Natural killer cell (primary cell): ENCODE results near the gene GPR146. TPM values are rescaled to one million over a fixed set of nuclear protein-coding genes. Genes with fewer than 3 reads are reported as not detected.

Experiments used
- ATAC-seq, 3 donors: fragments of 150-1000 bp in 2 of 3; fragments of 200-7000 bp in 1 of 3; cut with Tn5 transposase; 1 replicate in 1 of 3; 2 replicates in 2 of 3; pipeline ENCODE4 v1.10.0; 2021; ENCODE audit warnings: mild to moderate bottlenecking in 2 of 3, moderate library complexity in 2 of 3
- DNase-seq, 2 donors: peaks; one replicate each; pipeline versions ENCODE4 v3.0.0 to v3.0.0-alpha.2; 2013 to 2021; ENCODE audit warnings: mixed read lengths in 1 of 2
- H3K27ac ChIP-seq: one replicate; pipeline ENCODE4 v1.5.1; 2013; ENCODE audit warnings: mild to moderate bottlenecking, low read length
- H3K27me3 ChIP-seq: one replicate; pipeline ENCODE4 v1.6.1; 2013; ENCODE audit warnings: low read length; ENCODE audit not compliant: control insufficient read depth, insufficient read depth
- H3K36me3 ChIP-seq: one replicate; pipeline ENCODE4 v1.6.1; 2013; ENCODE audit warnings: low read length; ENCODE audit not compliant: control insufficient read depth, insufficient read depth
- H3K4me1 ChIP-seq: one replicate; pipeline ENCODE4 v1.6.1; 2013; ENCODE audit warnings: low read length; ENCODE audit not compliant: control insufficient read depth, insufficient read depth
- H3K4me3 ChIP-seq: one replicate; pipeline ENCODE4 v1.5.1; 2013; ENCODE audit warnings: low read length
- H3K9me3 ChIP-seq: one replicate; pipeline ENCODE4 v1.6.1; 2013; ENCODE audit warnings: low read length; ENCODE audit not compliant: control insufficient read depth, insufficient read depth
- H3K27ac Mint-ChIP-seq, 2 donors: one replicate each; pipeline ENCODE4 v1.8.0; 2022; ENCODE audit warnings: mild to moderate bottlenecking in 2 of 2, mixed read lengths in 2 of 2, moderate library complexity in 1 of 2
- H3K27me3 Mint-ChIP-seq, 2 donors: one replicate each; pipeline ENCODE4 v1.8.0; 2022; ENCODE audit warnings: low read depth in 2 of 2, mixed read lengths in 2 of 2
- H3K36me3 Mint-ChIP-seq: one replicate; pipeline ENCODE4 v1.8.0; 2022; ENCODE audit warnings: mixed read lengths
- H3K4me1 Mint-ChIP-seq, 2 donors: one replicate each; pipeline ENCODE4 v1.8.0; 2022; ENCODE audit warnings: mixed read lengths in 2 of 2
- H3K4me3 Mint-ChIP-seq: one replicate; pipeline ENCODE4 v1.8.0; 2022; ENCODE audit warnings: mild to moderate bottlenecking, moderate library complexity, mixed read lengths
- H3K9me3 Mint-ChIP-seq, 2 donors: one replicate each; pipeline ENCODE4 v1.8.0; 2022; ENCODE audit warnings: mixed read lengths in 2 of 2
- CTCF ChIP-seq: fragments of 200-600 bp; IDR thresholded peaks from one replicate; pipeline ENCODE4 v1.8.0; 2022; ENCODE audit warnings: antibody characterized with exemption
- whole genome bisulfite sequencing: methylation state at CpG from one replicate; pipeline ENCODE4 v1.1.7; 2013; ENCODE audit warnings: missing lambda C conversion rate; ENCODE audit not compliant: insufficient coverage; 5-methylcytosine and 5-hydroxymethylcytosine counted together
- intact Hi-C: fragments of 100-400 bp; cut with micrococcal nuclease; formaldehyde crosslinking; loops from one replicate; pipeline ENCODE4 v1.14.2; 2022
- total RNA-seq, 4 donors: library from RNA; stranded (reverse); fragments of 120-200 nt in 1 of 4; gene quantifications; one replicate each; pipeline versions ENCODE4 v1.2.3 to v1.2.4, GENCODE V29; 2013 to 2022

The GPR146 gene
- total RNA-seq, 3 donors from 2014 or later (not counting 1 experiment from before 2014, with no cell fraction given), result 2.3 to 4.5 (median 2.5) TPM

- intact Hi-C loops, result loop anchor here (1.0 kb wide), 1 partner anchor 18 kb away; no protein-coding TSS in a partner anchor
- Mint-ChIP-seq H3K36me3 (no peaks in the 10 kb centered on the region), H3K27me3 (no peaks in the 10 kb centered on the region), H3K4me3 (peak overlapping the region; percentile 81), H3K27ac (peak overlapping the region; percentile 34 to 86), H3K9me3 (no peaks in the 10 kb centered on the region), H3K4me1 (peaks cover 34 to 47% of the 10 kb centered on the region in 2 donors)
- no peak for TF ChIP-seq CTCF
- peak; percentile 42 to 70 for DNase-seq
- Histone ChIP-seq H3K9me3 (no peaks in the 10 kb centered on the region), H3K27ac (peak overlapping the region; percentile 60), H3K4me3 (peak overlapping the region; percentile 30), H3K36me3 (peaks cover 2% of the 10 kb centered on the region), H3K4me1 (peaks cover 69% of the 10 kb centered on the region), H3K27me3 (no peaks in the 10 kb centered on the region)
- peak; percentile 68 to 75 (median 71) for ATAC-seq
- WGBS, result 64% methylated on average over 18 of the region's 18 CpGs
These were observed 15.3 kb upstream of the GPR146 start for GRCh38 chr7:1028775-1029636.

- Mint-ChIP-seq H3K27me3 (no peaks in the 10 kb centered on the region), H3K4me3 (peak overlapping the region; percentile 28), H3K9me3 (no peaks in the 10 kb centered on the region), H3K27ac (peak overlapping the region in 1 of 2 donors; percentile 86), H3K36me3 (no peaks in the 10 kb centered on the region), H3K4me1 (peaks cover 38 to 47% of the 10 kb centered on the region in 2 donors)
- H3K36me3 ChIP-seq, result peaks cover 2% of the 10 kb centered on the region
- DNase-seq (no peak), ATAC-seq (no peak)
- no peak for TF ChIP-seq CTCF
- intact Hi-C loops, result loop anchor here (1.0 kb wide), 1 partner anchor 19 kb away; no protein-coding TSS in a partner anchor
- no peaks in the 10 kb centered on the region for H3K27me3 ChIP-seq
- no peak overlapping the region for H3K4me3 ChIP-seq
- no peaks in the 10 kb centered on the region for H3K9me3 ChIP-seq
- H3K27ac ChIP-seq, result no peak overlapping the region
- WGBS, result 92% methylated on average over 33 of the region's 33 CpGs
- peaks cover 63% of the 10 kb centered on the region for H3K4me1 ChIP-seq
These were observed 14.5 kb upstream of the GPR146 start for GRCh38 chr7:1029637-1030443.

GRCh38 chr7:1030444-1031070 is 13.8 kb upstream of the GPR146 start:
- intact Hi-C loops, result no loop called here
- no peak overlapping the region for H3K4me3 Mint-ChIP-seq
- Histone ChIP-seq H3K4me3 (no peak overlapping the region), H3K4me1 (peaks cover 56% of the 10 kb centered on the region), H3K27me3 (no peaks in the 10 kb centered on the region), H3K9me3 (no peaks in the 10 kb centered on the region), H3K36me3 (peaks cover 2% of the 10 kb centered on the region), H3K27ac (no peak overlapping the region)
- H3K27me3 Mint-ChIP-seq, result no peaks in the 10 kb centered on the region
- H3K4me1 Mint-ChIP-seq, result peaks cover 38 to 47% of the 10 kb centered on the region in 2 donors
- WGBS, result 80% methylated on average over 12 of the region's 12 CpGs
- ATAC-seq (no peak), DNase-seq (no peak)
- no peaks in the 10 kb centered on the region for H3K9me3 Mint-ChIP-seq
- no peaks in the 10 kb centered on the region for H3K36me3 Mint-ChIP-seq
- no peak for TF ChIP-seq CTCF
- H3K27ac Mint-ChIP-seq, result no peak overlapping the region
